IMR-90 (cell line): ENCODE results near the gene VGLL1.

Source experiments
- BHLHE40 ChIP-seq: fragments of 150-350 bp; IDR thresholded peaks from 2 replicates; pipeline ENCODE4 v1.6.1; 2016; ENCODE audit warnings: mild to moderate bottlenecking, low read depth, low read length
- CEBPB ChIP-seq: IDR thresholded peaks from 2 replicates; pipeline ENCODE4 v1.6.1; 2012; ENCODE audit warnings: low read depth, low read length, improper control_type of control experiment
- CHD1 ChIP-seq: IDR thresholded peaks from 2 replicates; pipeline ENCODE4 v1.6.1; 2012; ENCODE audit warnings: low read depth, low read length, improper control_type of control experiment
- CTCF ChIP-seq: conservative IDR thresholded peaks from 2 replicates; pipeline ENCODE4 v1.5.1; 2012; ENCODE audit warnings: mild to moderate bottlenecking, low read depth, low read length, improper control_type of control experiment
- ELK1 ChIP-seq: fragments of 150-350 bp; IDR thresholded peaks from 2 replicates; pipeline ENCODE4 v1.6.1; 2016; ENCODE audit warnings: low read depth, mild to moderate bottlenecking, low read length, moderate library complexity, borderline replicate concordance
- MXI1 ChIP-seq: IDR thresholded peaks from 2 replicates; pipeline ENCODE4 v1.6.1; 2012; ENCODE audit warnings: low read depth, mild to moderate bottlenecking, low read length, moderate library complexity, borderline replicate concordance
- NFE2L2 ChIP-seq: fragments of 150-350 bp; IDR thresholded peaks from 2 replicates; pipeline ENCODE4 v1.6.1; 2016; ENCODE audit warnings: low read depth, mild to moderate bottlenecking, low read length
- POLR2A ChIP-seq: IDR thresholded peaks from 2 replicates; pipeline ENCODE4 v1.6.1; 2012; ENCODE audit warnings: mild to moderate bottlenecking, low read depth, low read length
- RAD21 ChIP-seq: IDR thresholded peaks from 2 replicates; pipeline ENCODE4 v1.6.1; 2012; ENCODE audit warnings: low read length, improper control_type of control experiment
- RFX5 ChIP-seq: IDR thresholded peaks from 2 replicates; pipeline ENCODE4 v1.8.0; 2012; ENCODE audit warnings: low read depth, mild to moderate bottlenecking, low read length, moderate library complexity
- USF2 ChIP-seq: fragments of 150-350 bp; IDR thresholded peaks from 2 replicates; pipeline ENCODE4 v1.6.1; 2017; ENCODE audit warnings: mild to moderate bottlenecking, antibody characterized with exemption, low read length, low read depth

- TF ChIP-seq CHD1 (no peak), CTCF (no peak), RFX5 (no peak), USF2 (no peak), MXI1 (no peak), POLR2A (no peak), BHLHE40 (no peak), RAD21 (no peak), CEBPB (no peak), NFE2L2 (no peak), ELK1 (no peak)
Observed at GRCh38 chrX:136588036-136588435, 56.0 kb downstream of the VGLL1 start.
